Astrocyte (in vitro differentiated cells and primary cell): ENCODE measurements around the gene TMC4. TPM values are rescaled to one million over a fixed set of nuclear protein-coding genes. Genes with fewer than 3 reads are reported as not detected.

Experiments used
- DNase-seq: peaks from one replicate; pipeline ENCODE4 v3.0.0-alpha.2; 2010; ENCODE audit warnings: low read depth
- FAIRE-seq: peaks from 2 replicates; lab custom pipeline; 2011; peaks lifted over from hg19 to GRCh38; lab: Jason Lieb, UNC
- H2AFZ ChIP-seq: 2 replicates; pipeline ENCODE4 v1.6.0; 2012; ENCODE audit warnings: low read depth, low read length, inconsistent platforms
- H3K27ac ChIP-seq: 2 replicates; pipeline ENCODE4 v1.5.1; 2011; ENCODE audit warnings: low read depth, low read length, inconsistent platforms
- H3K27me3 ChIP-seq: 2 replicates; pipeline ENCODE4 v1.6.0; 2011; ENCODE audit warnings: low read length, inconsistent platforms; ENCODE audit not compliant: insufficient read depth
- H3K36me3 ChIP-seq: 2 replicates; pipeline ENCODE4 v1.5.1; 2011; ENCODE audit warnings: low read length, inconsistent platforms; ENCODE audit not compliant: insufficient read depth
- H3K4me1 ChIP-seq: 2 replicates; pipeline ENCODE4 v1.5.1; 2011; ENCODE audit warnings: low read length, inconsistent platforms; ENCODE audit not compliant: insufficient read depth
- H3K4me2 ChIP-seq: 2 replicates; pipeline ENCODE4 v1.6.0; 2012; ENCODE audit warnings: low read length, inconsistent platforms
- H3K4me3 ChIP-seq: 2 replicates; pipeline ENCODE4 v1.5.1; 2011; ENCODE audit warnings: low read depth, mild to moderate bottlenecking, low read length, inconsistent platforms; ENCODE audit not compliant: insufficient read depth
- H3K79me2 ChIP-seq: 2 replicates; pipeline ENCODE4 v1.6.0; 2012; ENCODE audit warnings: mild to moderate bottlenecking, low read length, inconsistent platforms; ENCODE audit not compliant: insufficient read depth
- H3K9ac ChIP-seq: 2 replicates; pipeline ENCODE4 v1.6.0; 2012; ENCODE audit warnings: mild to moderate bottlenecking, low read length, inconsistent platforms
- H3K9me3 ChIP-seq: 2 replicates; pipeline ENCODE4 v1.5.1; 2012; ENCODE audit warnings: low read depth, mild to moderate bottlenecking, low read length, inconsistent platforms; ENCODE audit not compliant: insufficient read depth
- H4K20me1 ChIP-seq: 2 replicates; pipeline ENCODE4 v1.6.0; 2012; ENCODE audit warnings: low read length, inconsistent platforms; ENCODE audit not compliant: insufficient read depth
- H3K27ac Mint-ChIP-seq: one replicate; pipeline ENCODE4 v1.8.0; 2021; ENCODE audit warnings: mild to moderate bottlenecking, mixed read lengths; ENCODE audit not compliant: unreplicated experiment
- H3K27me3 Mint-ChIP-seq: one replicate; pipeline ENCODE4 v1.8.0; 2021; ENCODE audit warnings: low read depth, mixed read lengths; ENCODE audit not compliant: unreplicated experiment
- H3K36me3 Mint-ChIP-seq: one replicate; pipeline ENCODE4 v1.8.0; 2021; ENCODE audit warnings: low read depth, mixed read lengths; ENCODE audit not compliant: unreplicated experiment
- H3K4me1 Mint-ChIP-seq: one replicate; pipeline ENCODE4 v1.8.0; 2021; ENCODE audit warnings: low read depth, mixed read lengths; ENCODE audit not compliant: unreplicated experiment
- H3K4me3 Mint-ChIP-seq: one replicate; pipeline ENCODE4 v1.8.0; 2021; ENCODE audit warnings: mild to moderate bottlenecking, moderate library complexity, mixed read lengths; ENCODE audit not compliant: unreplicated experiment
- H3K9me3 Mint-ChIP-seq: one replicate; pipeline ENCODE4 v1.8.0; 2021; ENCODE audit warnings: mild to moderate bottlenecking, mixed read lengths; ENCODE audit not compliant: unreplicated experiment
- CTCF ChIP-seq: IDR thresholded peaks from 2 replicates; pipeline ENCODE4 v1.5.1; 2011; ENCODE audit warnings: low read depth, mild to moderate bottlenecking, inconsistent platforms, low read length, moderate library complexity; ENCODE audit not compliant: insufficient read depth
- EZH2 ChIP-seq: IDR thresholded peaks from 2 replicates; pipeline ENCODE4 v1.6.1; 2012; ENCODE audit warnings: mild to moderate bottlenecking, low read length, inconsistent platforms; ENCODE audit not compliant: insufficient read depth
- total RNA-seq: library from RNA; stranded (reverse); gene quantifications from 2 replicates; pipeline ENCODE4 v1.2.1, GENCODE V29; 2021

The TMC4 gene
- total RNA-seq, 1 donor from 2014 or later: 1.9 TPM

GRCh38 chr19:54154603-54155345, 18.2 kb downstream of the TMC4 start:
- Histone ChIP-seq H3K9ac (peak overlapping the region; percentile 29), H3K9me3 (no peaks in the 10 kb centered on the region), H4K20me1 (peaks cover 54% of the 10 kb centered on the region), H3K4me3 (no peak overlapping the region), H3K27ac (peak overlapping the region; percentile 39), H3K4me2 (peak overlapping the region; percentile 30), H3K27me3 (no peaks in the 10 kb centered on the region), H3K79me2 (peaks cover 18% of the 10 kb centered on the region), H3K36me3 (peaks cover 41% of the 10 kb centered on the region), H3K4me1 (peaks cover 25% of the 10 kb centered on the region), H2AFZ (no peak overlapping the region)
- FAIRE-seq (no peak), DNase-seq (peak; percentile 49)
- H3K4me3 Mint-ChIP-seq: no peak overlapping the region
- peaks cover 5% of the 10 kb centered on the region for H3K4me1 Mint-ChIP-seq
- peak overlapping the region; percentile 58 for H3K27ac Mint-ChIP-seq
- H3K27me3 Mint-ChIP-seq: no peaks in the 10 kb centered on the region
- no peaks in the 10 kb centered on the region for H3K9me3 Mint-ChIP-seq
- peaks cover 11% of the 10 kb centered on the region for H3K36me3 Mint-ChIP-seq
- no peak for TF ChIP-seq EZH2
- no peak for TF ChIP-seq CTCF

- no peaks in the 10 kb centered on the region for H3K27me3 ChIP-seq
- Mint-ChIP-seq H3K27me3 (no peaks in the 10 kb centered on the region), H3K36me3 (peaks cover 14% of the 10 kb centered on the region), H3K4me3 (peak overlapping the region; percentile 20), H3K9me3 (no peaks in the 10 kb centered on the region), H3K4me1 (peaks cover 5% of the 10 kb centered on the region), H3K27ac (no peak overlapping the region)
- H3K27ac ChIP-seq: no peak overlapping the region
- peaks cover 48% of the 10 kb centered on the region for H3K36me3 ChIP-seq
- no peak overlapping the region for H3K9ac ChIP-seq
- H2AFZ ChIP-seq: no peak overlapping the region
- H3K4me2 ChIP-seq: no peak overlapping the region
- FAIRE-seq (no peak), DNase-seq (no peak)
- H3K4me3 ChIP-seq: no peak overlapping the region
- H3K9me3 ChIP-seq: no peaks in the 10 kb centered on the region
- TF ChIP-seq CTCF (no peak), EZH2 (no peak)
- H3K4me1 ChIP-seq: peaks cover 21% of the 10 kb centered on the region
- H3K79me2 ChIP-seq: peaks cover 16% of the 10 kb centered on the region
- H4K20me1 ChIP-seq: peaks cover 62% of the 10 kb centered on the region
Observed at GRCh38 chr19:54153731-54154326, 19.1 kb downstream of the TMC4 start.
